ENCODE results near the gene TATDN2. TPM values are rescaled to one million over a fixed set of nuclear protein-coding genes. Genes with fewer than 3 reads are reported as not detected.

The TATDN2 gene
- total RNA-seq, 1 experiment from 2014 or later, result 14.1 TPM

- no peak overlapping the region for H3K9ac ChIP-seq (ENCODE audit: low read length)
- H3K4me1 ChIP-seq (ENCODE audit: insufficient read depth, low read length), result no peaks in the 10 kb centered on the region
- peaks cover 85% of the 10 kb centered on the region for H3K79me2 ChIP-seq (ENCODE audit: low read length)
- no TSS peak for BruUV-seq (replicated peaks)
- DNase-seq (no peak), ATAC-seq (no peak)
- no peaks in the 10 kb centered on the region for H3K27me3 ChIP-seq (ENCODE audit: low read length)
- no peak for TF ChIP-seq EZH2 (IDR thresholded peaks at IDR 0.05; ENCODE audit: low read length, unreplicated experiment)
- no peak for TF ChIP-seq CTCF (conservative IDR thresholded peaks at IDR 0.05; ENCODE audit: low read depth, low read length)
- TF ChIP-seq EZH2phosphoT487 (IDR thresholded peaks at IDR 0.05; ENCODE audit: borderline replicate concordance, low read length), result no peak
- H3K4me2 ChIP-seq (ENCODE audit: low read length), result no peak overlapping the region
- peaks cover 33% of the 10 kb centered on the region for H3K36me3 ChIP-seq (ENCODE audit: low read depth, low read length)
- H3K9me2 ChIP-seq (replicated peaks; ENCODE audit: low read length), result no peaks in the 10 kb centered on the region
- H3K9me3 ChIP-seq (ENCODE audit: low read length), result no peaks in the 10 kb centered on the region
- H4K20me1 ChIP-seq (ENCODE audit: low read length), result peaks cover 31% of the 10 kb centered on the region; the same call in 1 of the 2 replicates
- H2AFZ ChIP-seq (ENCODE audit: low read length), result no peak overlapping the region
- no peaks in the 10 kb centered on the region for H3F3A ChIP-seq (ENCODE audit: low read length, unreplicated experiment)
- H3K27ac ChIP-seq (ENCODE audit: low read length), result no peak overlapping the region
- POLR2A ChIA-PET (ENCODE audit: unreplicated experiment), result no interaction called here
- CTCF ChIA-PET, result no interaction called here
- H3K4me3 ChIP-seq (ENCODE audit: low read length), result no peak overlapping the region
- intact Hi-C loops (cut with micrococcal nuclease), result no loop called here
These were observed 24.7 kb downstream of the TATDN2 start for GRCh38 chr3:10272977-10273376.

GRCh38 chr3:10273702-10274305 lies 25.5 kb downstream of the TATDN2 start:
- CTCF ChIA-PET, result no interaction called here
- ATAC-seq, result peak; percentile 66
- BruUV-seq (replicated peaks), result no TSS peak

More at GRCh38 chr3:10273702-10274305, 25.5 kb downstream of the TATDN2 start:
- intact Hi-C loops (cut with micrococcal nuclease), result no loop called here
- H4K20me1 ChIP-seq (ENCODE audit: low read length), result peaks cover 24% of the 10 kb centered on the region; the same call in 1 of the 2 replicates
- no peak for DNase-seq
- H3K27ac ChIP-seq (ENCODE audit: low read length), result no peak overlapping the region
- no peak overlapping the region for H2AFZ ChIP-seq (ENCODE audit: low read length)
- no peak overlapping the region for H3K9ac ChIP-seq (ENCODE audit: low read length)
- TF ChIP-seq EZH2 (IDR thresholded peaks at IDR 0.05; ENCODE audit: low read length, unreplicated experiment), result no peak
- TF ChIP-seq CTCF (conservative IDR thresholded peaks at IDR 0.05; ENCODE audit: low read depth, low read length), result no peak
- TF ChIP-seq EZH2phosphoT487 (IDR thresholded peaks at IDR 0.05; ENCODE audit: borderline replicate concordance, low read length), result no peak
- H3K4me1 ChIP-seq (ENCODE audit: insufficient read depth, low read length), result no peaks in the 10 kb centered on the region
- H3F3A ChIP-seq (ENCODE audit: low read length, unreplicated experiment), result no peaks in the 10 kb centered on the region
- H3K9me3 ChIP-seq (ENCODE audit: low read length), result no peaks in the 10 kb centered on the region
- no peak overlapping the region for H3K4me2 ChIP-seq (ENCODE audit: low read length)
- peaks cover 76% of the 10 kb centered on the region for H3K79me2 ChIP-seq (ENCODE audit: low read length)
- POLR2A ChIA-PET (ENCODE audit: unreplicated experiment), result no interaction called here
- H3K36me3 ChIP-seq (ENCODE audit: low read depth, low read length), result peaks cover 26% of the 10 kb centered on the region
- H3K9me2 ChIP-seq (replicated peaks; ENCODE audit: low read length), result no peaks in the 10 kb centered on the region
- H3K27me3 ChIP-seq (ENCODE audit: low read length), result no peaks in the 10 kb centered on the region
- H3K4me3 ChIP-seq (ENCODE audit: low read length), result no peak overlapping the region

Measured in PC-3 (cell line).